KMS-11 (cell line): Measurements from ENCODE around the gene ADAMTS17.

ENCODE experiments used
- H2AFZ ChIP-seq: fragments of 200-600 bp; sonication (generic); 2 replicates; pipeline ENCODE4 v1.6.1; 2016; ENCODE audit warnings: antibody characterized with exemption, mixed run types, low read depth
- H3K27ac ChIP-seq: fragments of 200-600 bp; sonication (generic); 2 replicates; pipeline ENCODE4 v1.6.1; 2016; ENCODE audit warnings: mild to moderate bottlenecking, mixed run types
- H3K27me3 ChIP-seq: fragments of 200-600 bp; sonication (generic); 2 replicates; pipeline ENCODE4 v1.6.1; 2017; ENCODE audit warnings: mild to moderate bottlenecking, low read depth, mixed run types, moderate library complexity; ENCODE audit not compliant: insufficient read depth
- H3K36me3 ChIP-seq: fragments of 200-600 bp; sonication (generic); 2 replicates; pipeline ENCODE4 v1.6.1; 2017; ENCODE audit warnings: mild to moderate bottlenecking, mixed run types; ENCODE audit not compliant: insufficient read depth
- H3K4me1 ChIP-seq: fragments of 200-600 bp; sonication (generic); 2 replicates; pipeline ENCODE4 v1.6.1; 2016; ENCODE audit warnings: mild to moderate bottlenecking, low read depth, mixed run types; ENCODE audit not compliant: poor library complexity, severe bottlenecking
- H3K4me2 ChIP-seq: fragments of 200-600 bp; sonication (generic); 2 replicates; pipeline ENCODE4 v1.7.0; 2016; ENCODE audit warnings: mild to moderate bottlenecking, mixed run types
- H3K4me3 ChIP-seq: fragments of 200-600 bp; sonication (generic); IDR thresholded peaks from 2 replicates; pipeline ENCODE4 v1.6.1; 2017; ENCODE audit warnings: low read depth, low read length, mixed read lengths; ENCODE audit not compliant: insufficient read depth
- H3K79me2 ChIP-seq: fragments of 200-600 bp; sonication (generic); 2 replicates; pipeline ENCODE4 v1.6.1; 2016; ENCODE audit warnings: low read depth, mixed run types; ENCODE audit not compliant: insufficient read depth
- H3K9ac ChIP-seq: fragments of 200-600 bp; sonication (generic); 2 replicates; pipeline ENCODE4 v1.6.1; 2016; ENCODE audit warnings: mild to moderate bottlenecking, mixed run types
- H4K20me1 ChIP-seq: fragments of 200-600 bp; sonication (generic); 2 replicates; pipeline ENCODE4 v1.6.1; 2016; ENCODE audit warnings: mild to moderate bottlenecking, mixed run types; ENCODE audit not compliant: insufficient read depth
- TF ChIP-seq, protein P1 (sequence below): fragments of 200-600 bp; sonication (generic); conservative IDR thresholded peaks from 2 replicates; pipeline ENCODE4 v1.6.1; 2017; ENCODE audit warnings: low read depth, mild to moderate bottlenecking, antibody characterized with exemption, low read length, moderate library complexity, mixed read lengths

The ADAMTS17 gene

DNA sequence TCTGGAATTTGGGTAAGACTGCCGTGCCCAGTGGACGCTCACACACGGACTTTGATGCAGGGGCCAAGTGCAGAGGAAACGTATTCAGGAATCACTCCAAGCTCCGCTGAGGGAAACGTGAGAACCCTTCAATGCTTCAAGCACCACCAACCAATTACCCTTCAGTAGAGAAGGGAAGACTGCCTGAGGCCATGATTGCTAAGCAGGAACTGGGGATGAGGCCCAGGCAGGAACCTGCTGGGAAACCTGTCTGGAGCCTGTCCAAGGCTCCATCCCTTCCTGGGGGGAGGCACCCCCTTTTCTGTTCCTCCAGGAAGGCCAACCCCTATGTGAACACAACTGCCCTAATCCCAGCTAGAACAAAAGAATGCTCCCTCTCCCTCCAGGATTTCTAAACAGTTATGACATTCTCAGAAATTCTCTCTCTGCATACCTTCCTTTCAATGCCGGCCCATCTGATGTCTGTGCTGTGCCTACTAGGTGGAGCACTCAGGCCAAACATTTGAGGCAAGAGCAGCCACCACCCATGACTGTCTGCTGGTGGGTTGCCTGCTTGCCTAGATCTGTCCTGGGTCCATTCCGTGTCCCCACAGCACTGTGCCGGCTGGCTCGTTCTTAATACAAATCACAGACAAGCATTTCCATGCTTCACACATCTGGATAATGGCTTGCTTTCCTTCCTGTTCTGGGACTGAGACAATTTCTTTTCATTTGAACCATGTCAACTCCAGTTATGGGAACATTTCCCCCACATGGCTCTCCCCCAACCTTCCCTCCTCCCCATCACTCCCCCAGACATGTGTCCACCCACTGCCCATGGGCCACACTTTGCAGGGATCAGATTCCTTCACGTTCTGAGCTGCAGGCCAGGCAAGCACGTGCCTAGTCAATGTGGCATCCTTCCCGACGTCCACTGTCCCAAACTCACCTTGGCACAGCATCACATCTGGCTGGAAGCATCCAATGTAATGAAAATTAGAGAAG, 149.4 kb downstream of the ADAMTS17 start:
- TF ChIP-seq, protein P1, sequence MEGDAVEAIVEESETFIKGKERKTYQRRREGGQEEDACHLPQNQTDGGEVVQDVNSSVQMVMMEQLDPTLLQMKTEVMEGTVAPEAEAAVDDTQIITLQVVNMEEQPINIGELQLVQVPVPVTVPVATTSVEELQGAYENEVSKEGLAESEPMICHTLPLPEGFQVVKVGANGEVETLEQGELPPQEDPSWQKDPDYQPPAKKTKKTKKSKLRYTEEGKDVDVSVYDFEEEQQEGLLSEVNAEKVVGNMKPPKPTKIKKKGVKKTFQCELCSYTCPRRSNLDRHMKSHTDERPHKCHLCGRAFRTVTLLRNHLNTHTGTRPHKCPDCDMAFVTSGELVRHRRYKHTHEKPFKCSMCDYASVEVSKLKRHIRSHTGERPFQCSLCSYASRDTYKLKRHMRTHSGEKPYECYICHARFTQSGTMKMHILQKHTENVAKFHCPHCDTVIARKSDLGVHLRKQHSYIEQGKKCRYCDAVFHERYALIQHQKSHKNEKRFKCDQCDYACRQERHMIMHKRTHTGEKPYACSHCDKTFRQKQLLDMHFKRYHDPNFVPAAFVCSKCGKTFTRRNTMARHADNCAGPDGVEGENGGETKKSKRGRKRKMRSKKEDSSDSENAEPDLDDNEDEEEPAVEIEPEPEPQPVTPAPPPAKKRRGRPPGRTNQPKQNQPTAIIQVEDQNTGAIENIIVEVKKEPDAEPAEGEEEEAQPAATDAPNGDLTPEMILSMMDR, result no peak
- H4K20me1 ChIP-seq, result no peaks in the 10 kb centered on the region
- H3K79me2 ChIP-seq, result no peaks in the 10 kb centered on the region
- H3K4me1 ChIP-seq, result no peaks in the 10 kb centered on the region
- H3K27ac ChIP-seq, result no peak overlapping the region
- H3K9ac ChIP-seq, result no peak overlapping the region
- H3K4me2 ChIP-seq, result no peak overlapping the region
- H2AFZ ChIP-seq, result no peak overlapping the region
- no peak overlapping the region for H3K4me3 ChIP-seq
- no peaks in the 10 kb centered on the region for H3K27me3 ChIP-seq
- H3K36me3 ChIP-seq, result no peaks in the 10 kb centered on the region

DNA sequence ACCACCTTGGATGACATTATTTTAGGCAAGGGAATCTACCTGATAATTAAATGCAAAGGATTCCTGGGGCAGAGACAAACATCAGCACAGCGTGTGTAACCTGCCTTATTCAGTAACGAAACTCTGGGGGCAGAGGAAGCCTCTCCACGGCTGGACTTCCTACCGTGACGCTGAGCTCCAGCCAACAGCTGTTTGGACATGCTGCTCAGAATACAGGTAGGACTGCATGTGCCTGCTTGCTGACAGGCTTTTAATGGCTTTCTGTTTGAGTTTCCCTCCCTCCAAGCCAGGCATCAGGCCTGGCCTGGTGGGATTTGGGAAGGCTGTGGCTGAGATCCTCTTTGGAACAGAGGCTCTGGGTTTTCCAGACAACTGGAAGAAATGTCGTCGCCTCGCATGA, 150.6 kb downstream of the ADAMTS17 start:
- Histone ChIP-seq H3K9ac (no peak overlapping the region), H3K4me3 (no peak overlapping the region), H3K27me3 (no peaks in the 10 kb centered on the region), H3K27ac (no peak overlapping the region), H3K36me3 (no peaks in the 10 kb centered on the region), H3K4me2 (no peak overlapping the region), H3K79me2 (no peaks in the 10 kb centered on the region), H3K4me1 (no peaks in the 10 kb centered on the region), H4K20me1 (no peaks in the 10 kb centered on the region), H2AFZ (no peak overlapping the region)
- TF ChIP-seq, protein P1, result no peak

DNA sequence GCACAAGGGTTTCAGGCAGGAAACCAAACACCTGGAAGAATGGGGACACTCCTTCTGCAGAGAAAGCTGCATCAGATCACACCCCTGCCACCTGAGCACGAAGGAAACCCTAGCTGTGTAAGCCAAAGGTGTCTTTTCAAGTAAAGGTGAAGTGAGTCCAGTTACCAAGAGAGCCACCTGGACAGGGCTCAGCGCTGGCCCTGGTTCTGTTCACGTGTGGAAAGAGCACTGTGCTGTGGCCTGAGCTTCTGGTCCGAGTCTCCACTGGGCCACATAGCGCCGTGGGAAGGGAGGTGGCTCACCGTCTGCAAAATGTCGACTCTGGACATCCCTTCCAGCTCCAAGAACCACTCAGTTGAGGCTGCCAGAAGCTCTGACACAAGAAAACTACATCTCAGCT, 151.1 kb downstream of the ADAMTS17 start:
- TF ChIP-seq, protein P1, result no peak
- Histone ChIP-seq H2AFZ (no peak overlapping the region), H4K20me1 (no peaks in the 10 kb centered on the region), H3K27ac (no peak overlapping the region), H3K4me2 (no peak overlapping the region), H3K4me1 (no peaks in the 10 kb centered on the region), H3K4me3 (no peak overlapping the region), H3K9ac (no peak overlapping the region), H3K36me3 (no peaks in the 10 kb centered on the region), H3K27me3 (no peaks in the 10 kb centered on the region), H3K79me2 (no peaks in the 10 kb centered on the region)

DNA sequence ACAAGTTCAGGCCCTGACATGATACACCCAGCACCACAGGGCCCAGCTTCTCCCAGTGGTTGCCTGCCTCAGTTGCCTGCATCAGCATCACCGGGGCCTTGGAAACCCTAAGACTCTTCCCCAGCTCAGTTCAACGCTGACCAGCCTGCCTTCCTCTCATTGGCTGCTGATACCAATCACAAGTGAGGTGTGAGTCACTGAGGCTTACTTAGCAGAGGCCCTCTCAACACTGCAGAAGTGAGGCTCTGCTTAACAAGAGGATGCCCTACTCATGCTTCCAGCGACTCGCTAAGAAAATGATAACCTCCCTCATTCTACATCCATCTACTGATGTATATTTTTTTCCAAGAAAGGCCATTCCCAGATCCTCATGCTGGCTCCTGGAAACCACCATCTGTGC, 151.9 kb downstream of the ADAMTS17 start:
- H3K4me1 ChIP-seq, result no peaks in the 10 kb centered on the region
- no peak overlapping the region for H3K4me3 ChIP-seq
- H3K27ac ChIP-seq, result no peak overlapping the region
- no peaks in the 10 kb centered on the region for H3K79me2 ChIP-seq
- H2AFZ ChIP-seq, result no peak overlapping the region
- H4K20me1 ChIP-seq, result no peaks in the 10 kb centered on the region
- H3K9ac ChIP-seq, result no peak overlapping the region
- no peak overlapping the region for H3K4me2 ChIP-seq
- no peaks in the 10 kb centered on the region for H3K36me3 ChIP-seq
- no peaks in the 10 kb centered on the region for H3K27me3 ChIP-seq
- TF ChIP-seq, protein P1, result no peak
